Measurements from ENCODE around the gene ARL17B. TPM values are rescaled to one million over a fixed set of nuclear protein-coding genes. Genes with fewer than 3 reads are reported as not detected.
A peak's percentile ranks its signal among the peaks of the same experiment; 100 is the strongest.
"Not testable (repeated sequence)": the region's sequence is repeated elsewhere in the genome, so short reads cannot be mapped to it uniquely, and the experiment has no call there.

The ARL17B gene
- 10 to 100 TPM in 3 of 4 donors, not detected in 1; 11.5 to 20.6 (median 18.0) TPM for total RNA-seq

DNA sequence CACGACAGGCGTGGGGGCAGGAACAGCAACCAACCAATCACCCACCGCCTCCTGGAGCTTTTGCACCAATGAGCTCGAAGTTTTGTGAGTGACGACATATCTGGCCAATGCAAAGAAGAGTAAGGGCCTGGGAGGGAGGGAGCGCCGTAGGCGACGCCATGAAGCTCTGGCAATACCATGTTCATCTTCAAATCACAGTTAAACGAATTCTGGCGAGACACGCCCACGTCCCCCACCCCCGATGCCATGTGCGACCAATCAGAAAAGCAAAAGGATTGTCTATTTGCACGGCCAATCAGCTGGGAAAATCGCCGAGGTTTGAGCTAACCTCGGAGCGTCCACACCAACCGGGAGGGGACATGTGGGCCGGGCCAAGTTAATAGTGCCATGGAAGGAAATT is at the start of gene ARL17B:
ARL17B (minus strand) TSS at position 12 of the 400 bp plus-strand sequence. CDS start 3,369 bp downstream, outside the sequence.
- no CpG with 5 or more reads among the region's 22 CpGs for WGBS, 2 donors (ENCODE audit: low coverage in 1 of 2)
- H3K9me3 ChIP-seq; H3K4me3 ChIP-seq; intact Hi-C loops (cut with DNase I; ENCODE audit: low total_unique reads); in situ Hi-C loops (cut with MboI; ENCODE audit: low pct_ligation_motif_present in 1 of 4, low pct_unique_long_range_greater_than_20kb in 1 of 4, low sequenced_read_pairs in 3 of 4); H3K36me3 ChIP-seq; H3K27me3 ChIP-seq; H3K4me1 ChIP-seq; H3K27ac ChIP-seq: not testable (repeated sequence)
- DNase-seq, result peak; percentile 94

DNA sequence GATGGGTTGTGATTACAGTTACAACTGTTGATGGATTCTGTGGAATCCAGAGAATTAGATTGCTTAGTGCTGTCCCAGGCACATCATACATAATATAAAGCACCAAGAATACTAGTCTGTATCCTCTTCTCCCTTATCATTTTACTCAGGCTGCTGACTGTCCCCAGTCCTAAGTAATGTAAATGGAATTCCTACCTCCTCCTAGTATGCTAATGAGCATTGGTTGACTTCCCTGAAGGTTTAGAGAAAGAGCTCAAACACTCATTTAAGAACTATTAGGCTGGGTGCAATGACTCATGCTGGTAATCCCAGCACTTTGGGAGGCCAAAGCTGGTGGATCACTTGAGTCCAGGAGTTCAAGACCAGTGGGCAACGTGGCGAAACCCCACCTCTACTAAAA is 48.3 kb upstream of the ARL17B start:
- H3K36me3 ChIP-seq; H3K27ac ChIP-seq; H3K4me3 ChIP-seq; in situ Hi-C loops (cut with MboI; ENCODE audit: low pct_ligation_motif_present in 1 of 4, low pct_unique_long_range_greater_than_20kb in 1 of 4, low sequenced_read_pairs in 3 of 4); H3K4me1 ChIP-seq; intact Hi-C loops (cut with DNase I; ENCODE audit: low total_unique reads); H3K9me3 ChIP-seq; H3K27me3 ChIP-seq; DNase-seq: not testable (repeated sequence)
- WGBS, 2 donors (ENCODE audit: low coverage in 1 of 2), result no CpG with 5 or more reads among the region's 2 CpGs

DNA sequence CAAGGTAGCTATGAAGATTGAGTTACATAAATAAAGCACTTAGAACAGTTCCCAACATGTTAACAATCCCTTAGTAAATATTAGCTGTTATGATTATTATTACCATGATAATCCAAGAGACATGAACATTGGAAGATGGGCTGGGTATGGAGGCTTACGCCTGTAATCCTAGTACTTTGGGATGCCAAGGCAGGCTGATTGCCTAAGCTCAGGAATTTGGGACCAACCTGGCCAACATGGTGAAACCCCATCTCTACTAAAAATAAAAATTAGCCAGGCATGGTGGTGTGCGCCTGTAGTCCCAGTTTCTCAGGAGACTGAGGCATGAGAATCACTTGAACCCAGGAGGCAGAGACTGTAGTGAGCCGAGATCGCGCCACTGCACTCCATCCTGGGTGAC is 45.6 kb upstream of the ARL17B start:
- H3K9me3 ChIP-seq; intact Hi-C loops (cut with DNase I; ENCODE audit: low total_unique reads); H3K27ac ChIP-seq; H3K36me3 ChIP-seq; DNase-seq; H3K4me3 ChIP-seq; H3K27me3 ChIP-seq; in situ Hi-C loops (cut with MboI; ENCODE audit: low pct_ligation_motif_present in 1 of 4, low pct_unique_long_range_greater_than_20kb in 1 of 4, low sequenced_read_pairs in 3 of 4); H3K4me1 ChIP-seq: not testable (repeated sequence)
- WGBS, 2 donors (ENCODE audit: low coverage in 1 of 2), result no CpG with 5 or more reads among the region's 5 CpGs

DNA sequence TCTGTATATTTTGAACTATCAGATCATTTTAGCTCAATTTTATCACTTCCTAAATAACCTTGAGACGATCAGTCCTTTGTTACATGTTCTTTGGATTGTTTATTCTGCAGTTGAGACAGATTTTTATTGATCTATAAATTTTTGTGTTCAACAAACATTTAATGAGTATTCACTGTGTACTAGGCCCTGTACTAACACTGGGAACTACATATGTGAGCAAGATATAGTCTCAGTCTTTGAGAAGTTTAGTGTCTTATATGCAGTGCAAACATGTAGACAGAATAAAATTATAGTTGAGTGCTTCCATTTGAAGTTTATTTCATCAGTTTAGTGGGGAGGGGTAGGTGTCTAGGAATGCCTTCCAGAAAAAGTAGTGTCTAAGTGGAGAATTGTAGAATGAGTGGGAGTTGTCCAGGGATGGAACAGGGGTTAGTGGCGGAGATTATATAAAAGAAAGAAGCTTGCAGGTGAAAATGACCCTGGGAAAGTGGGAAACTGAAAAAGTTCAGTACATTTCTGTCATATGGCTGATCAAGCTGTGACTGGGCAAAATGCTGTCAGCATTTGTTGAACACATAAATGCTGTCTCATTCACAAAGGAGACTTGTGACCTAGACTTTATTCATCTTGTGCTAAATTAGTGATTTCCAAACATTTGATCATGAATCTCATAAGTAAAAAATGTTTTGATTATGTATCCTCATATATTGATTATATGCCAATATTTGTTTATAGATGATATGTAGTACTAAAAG is 39.6 kb upstream of the ARL17B start:
- 100% methylated on average over 1 of the region's 2 CpGs; no CpG with 5 or more reads in 1 of the 2 donors for WGBS, 2 donors (ENCODE audit: low coverage in 1 of 2)
- intact Hi-C loops (cut with DNase I; ENCODE audit: low total_unique reads); in situ Hi-C loops (cut with MboI; ENCODE audit: low pct_ligation_motif_present in 1 of 4, low pct_unique_long_range_greater_than_20kb in 1 of 4, low sequenced_read_pairs in 3 of 4); H3K9me3 ChIP-seq; H3K36me3 ChIP-seq; H3K4me1 ChIP-seq; DNase-seq; H3K27me3 ChIP-seq; H3K27ac ChIP-seq; H3K4me3 ChIP-seq: not testable (repeated sequence)

DNA sequence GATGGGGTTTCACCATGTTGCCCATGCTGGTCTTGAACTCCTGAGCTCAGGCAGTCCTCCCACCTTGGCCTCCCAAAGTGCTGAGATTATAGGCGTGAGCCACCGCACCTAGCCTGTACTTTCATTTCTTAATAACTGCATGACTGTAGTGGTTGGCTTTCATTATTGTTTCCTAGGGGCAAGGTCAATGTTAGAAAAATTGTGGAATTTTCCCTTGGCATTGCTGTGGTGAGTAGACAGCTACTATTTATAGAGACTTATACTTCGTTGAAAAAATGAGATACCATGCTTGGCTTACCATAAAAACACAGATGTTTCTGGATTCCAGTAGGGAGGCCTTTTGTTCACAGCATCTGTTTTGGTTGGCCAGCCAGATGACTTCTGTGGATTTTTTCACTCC is 39.0 kb upstream of the ARL17B start:
- H3K4me1 ChIP-seq; H3K27ac ChIP-seq; H3K27me3 ChIP-seq; H3K36me3 ChIP-seq; DNase-seq; H3K4me3 ChIP-seq; H3K9me3 ChIP-seq; in situ Hi-C loops (cut with MboI; ENCODE audit: low pct_ligation_motif_present in 1 of 4, low pct_unique_long_range_greater_than_20kb in 1 of 4, low sequenced_read_pairs in 3 of 4); intact Hi-C loops (cut with DNase I; ENCODE audit: low total_unique reads): not testable (repeated sequence)
- 14% methylated on average over 1 of the region's 3 CpGs; no CpG with 5 or more reads in 1 of the 2 donors for WGBS, 2 donors (ENCODE audit: low coverage in 1 of 2)

DNA sequence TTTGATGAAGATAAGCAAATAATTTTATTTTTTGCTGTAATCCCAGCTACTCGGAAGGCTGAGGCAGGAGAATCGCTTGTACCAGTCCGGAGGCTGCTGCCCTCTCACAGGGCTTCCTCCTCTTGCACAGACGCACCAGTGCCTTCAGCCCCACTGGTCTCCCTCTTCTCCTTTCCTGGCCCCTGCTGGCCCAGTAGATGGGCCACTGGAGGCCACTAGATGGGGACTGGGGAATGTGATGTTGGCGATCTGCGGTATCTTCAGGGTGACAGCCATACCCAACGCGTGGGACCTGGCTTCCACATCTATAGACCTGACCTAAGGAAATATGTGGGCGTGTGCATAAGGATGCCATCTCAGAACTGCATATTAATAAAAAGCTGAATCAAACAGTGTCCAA is 38.4 kb upstream of the ARL17B start:
- H3K4me3 ChIP-seq; H3K36me3 ChIP-seq; H3K9me3 ChIP-seq; H3K4me1 ChIP-seq; in situ Hi-C loops (cut with MboI; ENCODE audit: low pct_ligation_motif_present in 1 of 4, low pct_unique_long_range_greater_than_20kb in 1 of 4, low sequenced_read_pairs in 3 of 4); H3K27ac ChIP-seq; DNase-seq; intact Hi-C loops (cut with DNase I; ENCODE audit: low total_unique reads); H3K27me3 ChIP-seq: not testable (repeated sequence)
- no CpG with 5 or more reads among the region's 9 CpGs for WGBS, 2 donors (ENCODE audit: low coverage in 1 of 2)

DNA sequence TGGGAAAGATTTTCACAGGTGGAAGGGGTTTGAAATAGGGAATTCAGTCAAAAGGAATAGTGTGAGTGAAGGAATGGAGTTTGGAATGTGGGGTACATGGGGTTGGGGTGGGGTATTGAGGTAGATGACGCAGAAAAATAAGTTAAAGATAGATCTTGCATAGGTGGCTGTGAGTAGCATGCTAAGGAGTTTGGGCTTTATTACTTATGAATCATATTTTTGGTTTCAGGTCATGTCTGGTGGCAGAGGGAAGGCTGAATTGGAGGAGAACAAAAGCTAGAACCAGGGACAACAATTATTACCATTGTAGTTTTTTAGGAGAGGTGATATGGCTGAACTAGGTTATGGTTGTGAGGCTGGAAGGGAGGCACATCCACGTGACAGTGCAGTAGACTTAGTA is 34.7 kb upstream of the ARL17B start:
- H3K4me3 ChIP-seq; H3K36me3 ChIP-seq; DNase-seq; H3K4me1 ChIP-seq; in situ Hi-C loops (cut with MboI; ENCODE audit: low pct_ligation_motif_present in 1 of 4, low pct_unique_long_range_greater_than_20kb in 1 of 4, low sequenced_read_pairs in 3 of 4); H3K27ac ChIP-seq; H3K9me3 ChIP-seq; H3K27me3 ChIP-seq; intact Hi-C loops (cut with DNase I; ENCODE audit: low total_unique reads): not testable (repeated sequence)
- WGBS, 2 donors (ENCODE audit: low coverage in 1 of 2), result 78 to 100% methylated on average over 1 of the region's 2 CpGs

DNA sequence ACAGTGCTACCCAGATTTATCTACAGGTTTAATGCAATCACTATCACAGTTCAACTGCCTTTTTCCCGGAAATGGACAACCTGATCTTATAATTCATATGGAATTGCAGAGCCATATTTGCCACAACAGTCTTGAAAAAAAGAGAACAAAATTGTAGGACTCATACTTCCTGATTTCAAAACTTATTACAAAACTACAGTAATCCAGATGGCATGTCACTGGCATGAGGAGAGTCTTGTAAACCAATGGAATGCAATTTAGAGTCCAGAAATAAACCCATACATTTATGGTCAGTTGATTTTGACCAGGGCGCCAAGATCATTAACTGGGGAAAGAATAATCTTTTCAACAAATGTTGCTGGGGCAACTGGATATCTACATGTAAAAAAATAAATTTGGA is 32.1 kb upstream of the ARL17B start:
- no CpG with 5 or more reads among the region's 2 CpGs for WGBS, 2 donors (ENCODE audit: low coverage in 1 of 2)
- H3K27me3 ChIP-seq; H3K9me3 ChIP-seq; H3K36me3 ChIP-seq; in situ Hi-C loops (cut with MboI; ENCODE audit: low pct_ligation_motif_present in 1 of 4, low pct_unique_long_range_greater_than_20kb in 1 of 4, low sequenced_read_pairs in 3 of 4); H3K4me3 ChIP-seq; intact Hi-C loops (cut with DNase I; ENCODE audit: low total_unique reads); H3K27ac ChIP-seq; DNase-seq; H3K4me1 ChIP-seq: not testable (repeated sequence)

DNA sequence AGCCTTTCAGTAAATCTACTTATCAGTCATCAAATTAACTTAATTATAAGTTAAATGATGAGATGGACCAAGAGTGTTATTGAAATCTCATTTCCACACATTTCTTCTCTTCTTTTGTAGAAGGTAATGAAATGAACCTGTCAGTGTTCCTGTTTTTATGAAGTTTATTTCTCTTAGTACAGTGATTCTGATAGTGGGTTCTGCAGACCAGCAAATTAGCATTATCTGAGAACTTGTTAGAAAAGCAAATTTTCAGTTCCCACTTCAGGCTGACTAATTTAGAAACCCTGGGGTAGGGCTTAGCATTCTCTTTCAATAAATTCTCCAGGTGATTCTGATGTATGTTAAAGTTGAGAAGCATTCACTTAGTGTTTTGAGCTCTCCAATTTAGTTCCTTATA is 23.9 kb upstream of the ARL17B start:
- H3K4me1 ChIP-seq; H3K27me3 ChIP-seq; H3K36me3 ChIP-seq; H3K4me3 ChIP-seq; H3K9me3 ChIP-seq; in situ Hi-C loops (cut with MboI; ENCODE audit: low pct_ligation_motif_present in 1 of 4, low pct_unique_long_range_greater_than_20kb in 1 of 4, low sequenced_read_pairs in 3 of 4); H3K27ac ChIP-seq; intact Hi-C loops (cut with DNase I; ENCODE audit: low total_unique reads); DNase-seq: not testable (repeated sequence)

DNA sequence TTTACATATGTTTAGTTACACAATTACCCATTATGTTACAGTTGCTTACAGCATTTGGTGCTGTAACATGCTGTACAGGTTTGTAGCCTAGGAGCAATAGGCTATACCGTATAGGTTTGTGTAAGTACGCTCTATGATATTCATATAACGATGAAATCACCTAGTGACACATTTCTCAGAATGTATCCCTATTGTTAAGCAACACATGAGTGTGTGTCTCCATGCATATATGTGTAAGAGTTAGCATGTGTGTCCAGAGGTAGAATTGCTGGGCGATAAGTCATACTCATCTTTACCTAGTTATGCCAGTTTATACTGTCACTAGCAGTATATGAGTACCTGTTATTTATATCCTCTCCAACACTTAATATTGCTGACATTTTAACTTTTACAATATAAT is 21.6 kb upstream of the ARL17B start:
- intact Hi-C loops (cut with DNase I; ENCODE audit: low total_unique reads); DNase-seq: not testable (repeated sequence)

DNA sequence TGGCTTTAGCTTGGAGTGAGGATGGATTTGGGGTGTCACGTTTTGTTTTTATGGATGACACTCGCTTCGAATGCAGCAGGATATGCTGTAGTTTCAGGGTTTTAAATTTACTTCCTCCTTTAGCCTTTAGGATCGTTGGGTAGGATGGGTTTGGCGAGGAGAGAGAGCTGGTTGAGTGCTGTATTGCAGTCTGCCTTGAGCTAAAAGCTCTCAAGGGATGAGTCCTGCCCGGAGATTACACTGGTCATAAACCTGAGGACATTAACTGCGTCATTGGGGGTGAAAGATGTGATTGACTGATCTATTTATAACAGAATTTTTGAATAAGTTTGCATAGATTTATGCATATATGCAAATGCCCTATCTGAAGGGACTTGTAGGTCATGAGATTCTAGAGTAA is 11.9 kb upstream of the ARL17B start:
- H3K27ac ChIP-seq; intact Hi-C loops (cut with DNase I; ENCODE audit: low total_unique reads); H3K4me3 ChIP-seq; DNase-seq; H3K4me1 ChIP-seq; H3K36me3 ChIP-seq; in situ Hi-C loops (cut with MboI; ENCODE audit: low pct_ligation_motif_present in 1 of 4, low pct_unique_long_range_greater_than_20kb in 1 of 4, low sequenced_read_pairs in 3 of 4); H3K27me3 ChIP-seq; H3K9me3 ChIP-seq: not testable (repeated sequence)
- no CpG with 5 or more reads among the region's 7 CpGs for WGBS, 2 donors (ENCODE audit: low coverage in 1 of 2)

More for the DNA sequence above, 21.6 kb upstream of the ARL17B start:
- H3K4me3 ChIP-seq; H3K4me1 ChIP-seq; in situ Hi-C loops (cut with MboI; ENCODE audit: low pct_ligation_motif_present in 1 of 4, low pct_unique_long_range_greater_than_20kb in 1 of 4, low sequenced_read_pairs in 3 of 4); H3K27me3 ChIP-seq; H3K9me3 ChIP-seq; H3K27ac ChIP-seq; H3K36me3 ChIP-seq: not testable (repeated sequence)
- WGBS, 2 donors (ENCODE audit: low coverage in 1 of 2), result 100% methylated on average over 3 of the region's 4 CpGs; no CpG with 5 or more reads in 1 of the 2 donors

Data from transverse colon (tissue), 4 donors.